GM23248 (cell line): ENCODE results near the gene TSEN34. TPM values are rescaled to one million over a fixed set of nuclear protein-coding genes. Genes with fewer than 3 reads are reported as not detected.

ENCODE experiments used
- DNase-seq: peaks from one replicate; pipeline ENCODE4 v3.0.0-alpha.2; 2015
- H2AFZ ChIP-seq: fragments of 200-600 bp; sonication (generic); 2 replicates; pipeline ENCODE4 v1.6.1; 2016; ENCODE audit warnings: antibody characterized with exemption
- H3F3A ChIP-seq: fragments of 200-600 bp; sonication (generic); 2 replicates; pipeline ENCODE4 v1.6.1; 2016; ENCODE audit warnings: mild to moderate bottlenecking, antibody characterized with exemption, mixed run types; ENCODE audit not compliant: insufficient read depth
- H3K27ac ChIP-seq: fragments of 200-600 bp; sonication (generic); 2 replicates; pipeline ENCODE4 v1.5.1; 2016; ENCODE audit warnings: mild to moderate bottlenecking
- H3K27me3 ChIP-seq: fragments of 200-600 bp; sonication (generic); replicated peaks from 2 replicates; pipeline ENCODE4 v1.6.1; 2016; ENCODE audit warnings: mild to moderate bottlenecking; ENCODE audit not compliant: insufficient read depth
- H3K36me3 ChIP-seq: fragments of 200-600 bp; sonication (generic); 2 replicates; pipeline ENCODE4 v1.6.1; 2016; ENCODE audit warnings: low read depth, mild to moderate bottlenecking
- H3K4me1 ChIP-seq: fragments of 200-600 bp; sonication (generic); 2 replicates; pipeline ENCODE4 v1.6.1; 2016; ENCODE audit warnings: mild to moderate bottlenecking; ENCODE audit not compliant: insufficient read depth
- H3K4me2 ChIP-seq: fragments of 200-600 bp; sonication (generic); one replicate; pipeline ENCODE4 v1.6.1; 2016; ENCODE audit warnings: mild to moderate bottlenecking; ENCODE audit not compliant: unreplicated experiment
- H3K4me3 ChIP-seq: fragments of 200-600 bp; sonication (generic); 2 replicates; pipeline ENCODE4 v1.5.1; 2016; ENCODE audit warnings: mild to moderate bottlenecking
- H3K79me2 ChIP-seq: fragments of 200-600 bp; sonication (generic); 2 replicates; pipeline ENCODE4 v1.6.1; 2016; ENCODE audit warnings: mild to moderate bottlenecking; ENCODE audit not compliant: insufficient read depth
- H3K9ac ChIP-seq: fragments of 200-600 bp; sonication (generic); 2 replicates; pipeline ENCODE4 v1.6.1; 2016; ENCODE audit warnings: mild to moderate bottlenecking
- H3K9me2 ChIP-seq: fragments of 200-600 bp; sonication (generic); 2 replicates; pipeline ENCODE4 v1.6.1; 2016; ENCODE audit warnings: mixed run types, mild to moderate bottlenecking, moderate library complexity; ENCODE audit not compliant: insufficient read depth
- H3K9me3 ChIP-seq: fragments of 200-600 bp; sonication (generic); one replicate; pipeline ENCODE4 v1.6.1; 2017; ENCODE audit warnings: low read depth
- H4K20me1 ChIP-seq: fragments of 200-600 bp; sonication (generic); 2 replicates; pipeline ENCODE4 v1.6.0; 2016; ENCODE audit not compliant: insufficient read depth
- EZH2 ChIP-seq: fragments of 200-600 bp; sonication (generic); IDR thresholded peaks from 2 replicates; pipeline ENCODE4 v1.6.1; 2018; ENCODE audit warnings: antibody characterized with exemption, mild to moderate bottlenecking; ENCODE audit not compliant: insufficient read depth, poor library complexity, severe bottlenecking
- EZH2phosphoT487 ChIP-seq: fragments of 200-600 bp; sonication (generic); IDR thresholded peaks from 2 replicates; pipeline ENCODE4 v1.6.1; 2018; ENCODE audit warnings: antibody characterized with exemption, moderate library complexity, mild to moderate bottlenecking, low read depth; ENCODE audit not compliant: insufficient read depth
- WGBS, 2 experiments: methylation state at CpG; one replicate each; pipeline ENCODE4 v1.1.6; 2015 to 2017; ENCODE audit warnings: low lambda C conversion rate in 2 of 2, low coverage in 1 of 2; ENCODE audit errors: missing lambda C conversion rate in 2 of 2; 5-methylcytosine and 5-hydroxymethylcytosine counted together
- in situ Hi-C: fragments of 300-500 bp; cut with MboI; formaldehyde crosslinking; loops from 2 replicates; pipeline ENCODE4 v1.15.0; 2020
- polyA plus RNA-seq: library from polyadenylated mRNA; unstranded; fragments of >200 nt; fragmentation: Nextera tagmentation; extraction: Ambion mirVana; gene quantifications from 2 replicates; pipeline ENCODE4 v1.2.1, GENCODE V29; 2016
- total RNA-seq: library from RNA; depleted of rRNA; stranded (reverse); fragments of >200 nt; shearing (Covaris generic); gene quantifications from 2 replicates; pipeline ENCODE4 v1.2.3, GENCODE V29; 2014

Gene TSEN34
- total and polyA plus RNA-seq, 2 experiments from 2014 or later, result 90.0 to 105 TPM

GRCh38 chr19:54147676-54148075 is 43.4 kb upstream of the TSEN34 start:
- H4K20me1 ChIP-seq, result no peaks in the 10 kb centered on the region
- H3K4me1 ChIP-seq, result peaks cover under 1% of the 10 kb centered on the region; the same call in 1 of the 2 replicates
- no peaks in the 10 kb centered on the region for H3K9me3 ChIP-seq
- no peak for TF ChIP-seq EZH2
- TF ChIP-seq EZH2phosphoT487, result no peak
- no peak for DNase-seq
- H3K9me2 ChIP-seq, result no peaks in the 10 kb centered on the region
- H3K9ac ChIP-seq, result no peak overlapping the region
- in situ Hi-C loops, result no loop called here
- peaks cover 19% of the 10 kb centered on the region for H3K36me3 ChIP-seq
- no peak overlapping the region for H3K4me3 ChIP-seq
- WGBS, 2 experiments, result 94 to 98% methylated on average over 3 of the region's 3 CpGs
- H3K79me2 ChIP-seq, result peaks cover 25% of the 10 kb centered on the region
- H3F3A ChIP-seq, result no peaks in the 10 kb centered on the region
- no peaks in the 10 kb centered on the region for H3K27me3 ChIP-seq
- no peak overlapping the region for H3K4me2 ChIP-seq
- H3K27ac ChIP-seq, result no peak overlapping the region
- H2AFZ ChIP-seq, result no peak overlapping the region

- Histone ChIP-seq H4K20me1 (no peaks in the 10 kb centered on the region), H3K27ac (no peak overlapping the region)
Observed at GRCh38 chr19:54148158-54148557, 43.0 kb upstream of the TSEN34 start.

GRCh38 chr19:54149021-54149812 is 41.9 kb upstream of the TSEN34 start:
- Histone ChIP-seq H3K9me3 (no peaks in the 10 kb centered on the region), H3K79me2 (peaks cover 10% of the 10 kb centered on the region; the same call in 1 of the 2 replicates), H3K4me3 (no peak overlapping the region), H3K4me1 (peaks cover 3% of the 10 kb centered on the region), H3K36me3 (peaks cover 11% of the 10 kb centered on the region), H3K9ac (no peak overlapping the region), H2AFZ (no peak overlapping the region), H3K4me2 (no peak overlapping the region), H3K27ac (no peak overlapping the region), H4K20me1 (no peaks in the 10 kb centered on the region), H3K27me3 (no peaks in the 10 kb centered on the region), H3F3A (peaks cover 10% of the 10 kb centered on the region), H3K9me2 (no peaks in the 10 kb centered on the region)
- in situ Hi-C loops, result no loop called here
- TF ChIP-seq EZH2 (no peak), EZH2phosphoT487 (no peak)
- no peak for DNase-seq
- WGBS, 2 experiments, result 73 to 74% methylated on average over 12 of the region's 12 CpGs

More at GRCh38 chr19:54148158-54148557, 43.0 kb upstream of the TSEN34 start:
- no peak for DNase-seq
- H3K4me3 ChIP-seq, result no peak overlapping the region
- no peaks in the 10 kb centered on the region for H3K9me3 ChIP-seq
- no peaks in the 10 kb centered on the region for H3K9me2 ChIP-seq
- H3K79me2 ChIP-seq, result peaks cover 20% of the 10 kb centered on the region
- H3F3A ChIP-seq, result no peaks in the 10 kb centered on the region; the same call in 1 of the 2 replicates
- no peak overlapping the region for H3K4me2 ChIP-seq
- no peaks in the 10 kb centered on the region for H3K27me3 ChIP-seq
- no peaks in the 10 kb centered on the region for H3K4me1 ChIP-seq
- no peak overlapping the region for H2AFZ ChIP-seq
- WGBS, 2 experiments, result 75 to 83% methylated on average over 12 to 19 of the region's 19 CpGs
- H3K36me3 ChIP-seq, result peaks cover 17% of the 10 kb centered on the region
- H3K9ac ChIP-seq, result no peak overlapping the region
- TF ChIP-seq EZH2 (no peak), EZH2phosphoT487 (no peak)
- in situ Hi-C loops, result no loop called here

GRCh38 chr19:54151362-54152035 is 39.6 kb upstream of the TSEN34 start:
- H3K27me3 ChIP-seq, result no peaks in the 10 kb centered on the region
- H3F3A ChIP-seq, result peaks cover 13% of the 10 kb centered on the region
- no peak overlapping the region for H2AFZ ChIP-seq
- peaks cover 10% of the 10 kb centered on the region for H3K4me1 ChIP-seq
- peaks cover 7% of the 10 kb centered on the region; the same call in 1 of the 2 replicates for H3K79me2 ChIP-seq
- H3K4me2 ChIP-seq, result no peak overlapping the region
- H3K9ac ChIP-seq, result no peak overlapping the region
- H3K4me3 ChIP-seq, result no peak overlapping the region
- in situ Hi-C loops, result no loop called here
- H3K27ac ChIP-seq, result no peak overlapping the region
- peaks cover 22% of the 10 kb centered on the region; the same call in 1 of the 2 replicates for H3K36me3 ChIP-seq
- TF ChIP-seq EZH2phosphoT487, result no peak
- no peak for TF ChIP-seq EZH2
- H4K20me1 ChIP-seq, result no peaks in the 10 kb centered on the region
- no peaks in the 10 kb centered on the region for H3K9me3 ChIP-seq
- DNase-seq, result no peak
- WGBS, 2 experiments, result 89 to 91% methylated on average over 23 of the region's 23 CpGs
- no peaks in the 10 kb centered on the region for H3K9me2 ChIP-seq
